ENCODE data around the gene NINJ1.
A peak's percentile ranks its signal among the peaks of the same experiment; 100 is the strongest.

The NINJ1 gene

GRCh38 chr9:93133681-93134014, 403 bp downstream of the NINJ1 start:
- Histone ChIP-seq H3K9ac (ENCODE audit: low read length in 5 of 5) (peak overlapping the region in 4 of 5 donors; percentile 79 to 96 (median 84)), H3K27me3 (ENCODE audit: control insufficient read depth in 5 of 5, insufficient read depth in 4 of 5, low read length in 5 of 5) (peaks cover 0 to 4% (median 0%) of the 10 kb centered on the region in 5 donors), H3K27ac (ENCODE audit: low read depth, low read length) (peak overlapping the region; percentile 88), H3K4me1 (ENCODE audit: control insufficient read depth in 5 of 5, insufficient read depth in 5 of 5, low read length in 5 of 5) (peaks cover 10 to 73% (median 64%) of the 10 kb centered on the region in 5 donors), H3K9me3 (ENCODE audit: control insufficient read depth in 5 of 5, low read length in 5 of 5) (peaks cover 0 to 6% (median 4%) of the 10 kb centered on the region in 5 donors), H3K36me3 (ENCODE audit: control insufficient read depth in 5 of 5, insufficient read depth in 5 of 5, low read length in 5 of 5) (no peaks in the 10 kb centered on the region), H3K4me3 (ENCODE audit: low read depth in 1 of 5, low read length in 5 of 5) (peak overlapping the region; percentile 74 to 84 (median 77))

GRCh38 chr9:93132946-93133680, 938 bp downstream of the NINJ1 start:
- Histone ChIP-seq H3K27me3 (ENCODE audit: control insufficient read depth in 5 of 5, insufficient read depth in 4 of 5, low read length in 5 of 5) (peaks cover 0 to 4% (median 0%) of the 10 kb centered on the region in 5 donors), H3K9ac (ENCODE audit: low read length in 5 of 5) (peak overlapping the region; percentile 38 to 96 (median 84)), H3K27ac (ENCODE audit: low read depth, low read length) (peak overlapping the region; percentile 88), H3K4me3 (ENCODE audit: low read depth in 1 of 5, low read length in 5 of 5) (peak overlapping the region; percentile 75 to 84 (median 77)), H3K4me1 (ENCODE audit: control insufficient read depth in 5 of 5, insufficient read depth in 5 of 5, low read length in 5 of 5) (peaks cover 10 to 78% (median 69%) of the 10 kb centered on the region in 5 donors), H3K36me3 (ENCODE audit: control insufficient read depth in 5 of 5, insufficient read depth in 5 of 5, low read length in 5 of 5) (peaks cover 0 to 3% (median 0%) of the 10 kb centered on the region in 5 donors), H3K9me3 (ENCODE audit: control insufficient read depth in 5 of 5, low read length in 5 of 5) (peaks cover 0 to under 1% (median 0%) of the 10 kb centered on the region in 5 donors)

GRCh38 chr9:93132287-93132927, 1.6 kb downstream of the NINJ1 start:
- H3K4me3 ChIP-seq (ENCODE audit: low read depth in 1 of 5, low read length in 5 of 5): peak overlapping the region; percentile 75 to 84 (median 77)
- peaks cover 10 to 85% (median 76%) of the 10 kb centered on the region in 5 donors for H3K4me1 ChIP-seq (ENCODE audit: control insufficient read depth in 5 of 5, insufficient read depth in 5 of 5, low read length in 5 of 5)
- H3K36me3 ChIP-seq (ENCODE audit: control insufficient read depth in 5 of 5, insufficient read depth in 5 of 5, low read length in 5 of 5): peaks cover 0 to 3% (median 0%) of the 10 kb centered on the region in 5 donors
- H3K9me3 ChIP-seq (ENCODE audit: control insufficient read depth in 5 of 5, low read length in 5 of 5): no peaks in the 10 kb centered on the region
- H3K9ac ChIP-seq (ENCODE audit: low read length in 5 of 5): peak overlapping the region; percentile 38 to 96 (median 84)
- H3K27ac ChIP-seq (ENCODE audit: low read depth, low read length): peak overlapping the region; percentile 88
- peaks cover 0 to 4% (median 0%) of the 10 kb centered on the region in 5 donors for H3K27me3 ChIP-seq (ENCODE audit: control insufficient read depth in 5 of 5, insufficient read depth in 4 of 5, low read length in 5 of 5)

- peaks cover 0 to 4% (median 0%) of the 10 kb centered on the region in 5 donors for H3K27me3 ChIP-seq (ENCODE audit: control insufficient read depth in 5 of 5, insufficient read depth in 4 of 5, low read length in 5 of 5)
- H3K27ac ChIP-seq (ENCODE audit: low read depth, low read length): peak overlapping the region; percentile 88
- H3K4me1 ChIP-seq (ENCODE audit: control insufficient read depth in 5 of 5, insufficient read depth in 5 of 5, low read length in 5 of 5): peaks cover 10 to 92% (median 83%) of the 10 kb centered on the region in 5 donors
- peak overlapping the region in 3 of 5 donors; percentile 42 to 96 (median 79) for H3K9ac ChIP-seq (ENCODE audit: low read length in 5 of 5)
- no peaks in the 10 kb centered on the region for H3K9me3 ChIP-seq (ENCODE audit: control insufficient read depth in 5 of 5, low read length in 5 of 5)
- peak overlapping the region; percentile 42 to 84 (median 77) for H3K4me3 ChIP-seq (ENCODE audit: low read depth in 1 of 5, low read length in 5 of 5)
- H3K36me3 ChIP-seq (ENCODE audit: control insufficient read depth in 5 of 5, insufficient read depth in 5 of 5, low read length in 5 of 5): peaks cover 0 to 3% (median 0%) of the 10 kb centered on the region in 5 donors
These were observed 2.3 kb downstream of the NINJ1 start for GRCh38 chr9:93131599-93132286.

GRCh38 chr9:93130861-93131481, 3.1 kb downstream of the NINJ1 start:
- Histone ChIP-seq H3K9me3 (ENCODE audit: control insufficient read depth in 5 of 5, low read length in 5 of 5) (no peaks in the 10 kb centered on the region), H3K27ac (ENCODE audit: low read depth, low read length) (peak overlapping the region; percentile 19), H3K36me3 (ENCODE audit: control insufficient read depth in 5 of 5, insufficient read depth in 5 of 5, low read length in 5 of 5) (peaks cover 0 to 7% (median 0%) of the 10 kb centered on the region in 5 donors), H3K9ac (ENCODE audit: low read length in 5 of 5) (peak overlapping the region in 4 of 5 donors; percentile 5 to 96 (median 48)), H3K4me3 (ENCODE audit: low read depth in 1 of 5, low read length in 5 of 5) (peak overlapping the region in 4 of 5 donors; percentile 3 to 84 (median 77)), H3K27me3 (ENCODE audit: control insufficient read depth in 5 of 5, insufficient read depth in 4 of 5, low read length in 5 of 5) (peaks cover 0 to 4% (median 0%) of the 10 kb centered on the region in 5 donors), H3K4me1 (ENCODE audit: control insufficient read depth in 5 of 5, insufficient read depth in 5 of 5, low read length in 5 of 5) (peaks cover 12 to 97% (median 88%) of the 10 kb centered on the region in 5 donors)

- H3K36me3 ChIP-seq (ENCODE audit: control insufficient read depth in 5 of 5, insufficient read depth in 5 of 5, low read length in 5 of 5): peaks cover 0 to 18% (median 5%) of the 10 kb centered on the region in 5 donors
- H3K9me3 ChIP-seq (ENCODE audit: control insufficient read depth in 5 of 5, low read length in 5 of 5): no peaks in the 10 kb centered on the region
- no peak overlapping the region for H3K27ac ChIP-seq (ENCODE audit: low read depth, low read length)
- peaks cover 9 to 91% (median 80%) of the 10 kb centered on the region in 5 donors for H3K4me1 ChIP-seq (ENCODE audit: control insufficient read depth in 5 of 5, insufficient read depth in 5 of 5, low read length in 5 of 5)
- peak overlapping the region in 1 of 5 donors; percentile 17 for H3K9ac ChIP-seq (ENCODE audit: low read length in 5 of 5)
- H3K4me3 ChIP-seq (ENCODE audit: low read depth in 1 of 5, low read length in 5 of 5): peak overlapping the region in 1 of 5 donors; percentile 84
- H3K27me3 ChIP-seq (ENCODE audit: control insufficient read depth in 5 of 5, insufficient read depth in 4 of 5, low read length in 5 of 5): peaks cover 0 to 4% (median 0%) of the 10 kb centered on the region in 5 donors
These were observed 4.2 kb downstream of the NINJ1 start for GRCh38 chr9:93129691-93130500.

- H3K27ac ChIP-seq (ENCODE audit: low read depth, low read length): no peak overlapping the region
- H3K36me3 ChIP-seq (ENCODE audit: control insufficient read depth in 5 of 5, insufficient read depth in 5 of 5, low read length in 5 of 5): peaks cover 0 to 24% (median 11%) of the 10 kb centered on the region in 5 donors
- H3K9ac ChIP-seq (ENCODE audit: low read length in 5 of 5): peak overlapping the region in 1 of 5 donors; percentile 17
- H3K27me3 ChIP-seq (ENCODE audit: control insufficient read depth in 5 of 5, insufficient read depth in 4 of 5, low read length in 5 of 5): no peaks in the 10 kb centered on the region
- H3K9me3 ChIP-seq (ENCODE audit: control insufficient read depth in 5 of 5, low read length in 5 of 5): no peaks in the 10 kb centered on the region
- H3K4me3 ChIP-seq (ENCODE audit: low read depth in 1 of 5, low read length in 5 of 5): peak overlapping the region in 1 of 5 donors; percentile 9
- peaks cover 5 to 89% (median 75%) of the 10 kb centered on the region in 5 donors for H3K4me1 ChIP-seq (ENCODE audit: control insufficient read depth in 5 of 5, insufficient read depth in 5 of 5, low read length in 5 of 5)
These were observed 4.8 kb downstream of the NINJ1 start for GRCh38 chr9:93129286-93129685.

GRCh38 chr9:93128715-93129224, 5.3 kb downstream of the NINJ1 start:
- Histone ChIP-seq H3K27me3 (ENCODE audit: control insufficient read depth in 5 of 5, insufficient read depth in 4 of 5, low read length in 5 of 5) (no peaks in the 10 kb centered on the region), H3K4me3 (ENCODE audit: low read depth in 1 of 5, low read length in 5 of 5) (peak overlapping the region in 1 of 5 donors; percentile 9), H3K9ac (ENCODE audit: low read length in 5 of 5) (peak overlapping the region in 1 of 5 donors; percentile 28), H3K27ac (ENCODE audit: low read depth, low read length) (no peak overlapping the region), H3K36me3 (ENCODE audit: control insufficient read depth in 5 of 5, insufficient read depth in 5 of 5, low read length in 5 of 5) (peaks cover 0 to 29% (median 14%) of the 10 kb centered on the region in 5 donors), H3K4me1 (ENCODE audit: control insufficient read depth in 5 of 5, insufficient read depth in 5 of 5, low read length in 5 of 5) (peaks cover 5 to 91% (median 75%) of the 10 kb centered on the region in 5 donors), H3K9me3 (ENCODE audit: control insufficient read depth in 5 of 5, low read length in 5 of 5) (no peaks in the 10 kb centered on the region)
